ENCODE measurements around the gene STARD10.

The STARD10 gene

GRCh38 chr11:72773291-72773690 is 20.6 kb downstream of the STARD10 start:
- no peak overlapping the region for H2AFZ ChIP-seq (ENCODE audit: low read depth)
- H3K36me3 ChIP-seq (ENCODE audit: insufficient read depth) = no peaks in the 10 kb centered on the region
- no peak for TF ChIP-seq CTCF (conservative IDR thresholded peaks at IDR 0.05; ENCODE audit: low read depth, low read length)
- no peak overlapping the region for H3K9ac ChIP-seq
- no peaks in the 10 kb centered on the region for H3K79me2 ChIP-seq (ENCODE audit: insufficient read depth, low read depth)
- H3K27me3 ChIP-seq (ENCODE audit: insufficient read depth, low read depth) = no peaks in the 10 kb centered on the region
- no peak overlapping the region for H3K4me2 ChIP-seq
- no peak overlapping the region for H3K27ac ChIP-seq
- no peaks in the 10 kb centered on the region for H4K20me1 ChIP-seq (ENCODE audit: insufficient read depth)
- H3K4me3 ChIP-seq (IDR thresholded peaks at IDR 0.05; ENCODE audit: insufficient read depth, low read depth, low read length) = no peak overlapping the region
- H3K4me1 ChIP-seq (ENCODE audit: low read depth, poor library complexity, severe bottlenecking) = no peaks in the 10 kb centered on the region

GRCh38 chr11:72772059-72772458 is 21.8 kb downstream of the STARD10 start:
- no peak for TF ChIP-seq CTCF (conservative IDR thresholded peaks at IDR 0.05; ENCODE audit: low read depth, low read length)
- H3K79me2 ChIP-seq (ENCODE audit: insufficient read depth, low read depth) = no peaks in the 10 kb centered on the region
- H3K36me3 ChIP-seq (ENCODE audit: insufficient read depth) = no peaks in the 10 kb centered on the region
- H3K4me3 ChIP-seq (IDR thresholded peaks at IDR 0.05; ENCODE audit: insufficient read depth, low read depth, low read length) = no peak overlapping the region
- H3K27me3 ChIP-seq (ENCODE audit: insufficient read depth, low read depth) = no peaks in the 10 kb centered on the region
- H3K4me1 ChIP-seq (ENCODE audit: low read depth, poor library complexity, severe bottlenecking) = no peaks in the 10 kb centered on the region
- H4K20me1 ChIP-seq (ENCODE audit: insufficient read depth) = no peaks in the 10 kb centered on the region
- no peak overlapping the region for H2AFZ ChIP-seq (ENCODE audit: low read depth)
- H3K27ac ChIP-seq = no peak overlapping the region
- no peak overlapping the region for H3K4me2 ChIP-seq
- no peak overlapping the region for H3K9ac ChIP-seq

GRCh38 chr11:72771507-72771906 is 22.3 kb downstream of the STARD10 start:
- no peak overlapping the region for H3K4me2 ChIP-seq
- H3K36me3 ChIP-seq (ENCODE audit: insufficient read depth) = no peaks in the 10 kb centered on the region
- no peaks in the 10 kb centered on the region for H3K79me2 ChIP-seq (ENCODE audit: insufficient read depth, low read depth)
- no peak overlapping the region for H3K4me3 ChIP-seq (IDR thresholded peaks at IDR 0.05; ENCODE audit: insufficient read depth, low read depth, low read length)
- no peak overlapping the region for H3K9ac ChIP-seq
- no peaks in the 10 kb centered on the region for H4K20me1 ChIP-seq (ENCODE audit: insufficient read depth)
- H3K27ac ChIP-seq = no peak overlapping the region
- no peaks in the 10 kb centered on the region for H3K4me1 ChIP-seq (ENCODE audit: low read depth, poor library complexity, severe bottlenecking)
- no peak overlapping the region for H2AFZ ChIP-seq (ENCODE audit: low read depth)
- no peaks in the 10 kb centered on the region for H3K27me3 ChIP-seq (ENCODE audit: insufficient read depth, low read depth)
- TF ChIP-seq CTCF (conservative IDR thresholded peaks at IDR 0.05; ENCODE audit: low read depth, low read length) = no peak

- Histone ChIP-seq H3K27ac (no peak overlapping the region), H2AFZ (ENCODE audit: low read depth) (no peak overlapping the region), H3K79me2 (ENCODE audit: insufficient read depth, low read depth) (no peaks in the 10 kb centered on the region), H3K4me2 (no peak overlapping the region), H3K4me3 (IDR thresholded peaks at IDR 0.05; ENCODE audit: insufficient read depth, low read depth, low read length) (no peak overlapping the region), H3K27me3 (ENCODE audit: insufficient read depth, low read depth) (no peaks in the 10 kb centered on the region), H3K4me1 (ENCODE audit: low read depth, poor library complexity, severe bottlenecking) (no peaks in the 10 kb centered on the region), H3K9ac (no peak overlapping the region), H3K36me3 (ENCODE audit: insufficient read depth) (no peaks in the 10 kb centered on the region), H4K20me1 (ENCODE audit: insufficient read depth) (no peaks in the 10 kb centered on the region)
- TF ChIP-seq CTCF (conservative IDR thresholded peaks at IDR 0.05; ENCODE audit: low read depth, low read length) = no peak
These were observed 23.0 kb downstream of the STARD10 start for GRCh38 chr11:72770799-72771198.

GRCh38 chr11:72769680-72770079 is 24.2 kb downstream of the STARD10 start:
- TF ChIP-seq CTCF (conservative IDR thresholded peaks at IDR 0.05; ENCODE audit: low read depth, low read length) = no peak
- no peaks in the 10 kb centered on the region for H3K36me3 ChIP-seq (ENCODE audit: insufficient read depth)
- no peaks in the 10 kb centered on the region for H3K4me1 ChIP-seq (ENCODE audit: low read depth, poor library complexity, severe bottlenecking)
- H3K4me2 ChIP-seq = no peak overlapping the region
- H3K27me3 ChIP-seq (ENCODE audit: insufficient read depth, low read depth) = no peaks in the 10 kb centered on the region
- H3K4me3 ChIP-seq (IDR thresholded peaks at IDR 0.05; ENCODE audit: insufficient read depth, low read depth, low read length) = no peak overlapping the region
- H3K79me2 ChIP-seq (ENCODE audit: insufficient read depth, low read depth) = no peaks in the 10 kb centered on the region
- no peak overlapping the region for H3K9ac ChIP-seq
- no peaks in the 10 kb centered on the region for H4K20me1 ChIP-seq (ENCODE audit: insufficient read depth)
- no peak overlapping the region for H3K27ac ChIP-seq
- H2AFZ ChIP-seq (ENCODE audit: low read depth) = no peak overlapping the region
